OCI-LY7 (cell line): ENCODE results near the gene RCCD1. TPM values are rescaled to one million over a fixed set of nuclear protein-coding genes. Genes with fewer than 3 reads are reported as not detected.
"Not testable (repeated sequence)": the region's sequence is repeated elsewhere in the genome, so short reads cannot be mapped to it uniquely, and the experiment has no call there.

ENCODE experiments used
- BruUV-seq: library from RNA; stranded (reverse); fragments of 400-500 nt; replicated peaks from 2 replicates; lab custom pipeline; 2021; lab: Mats Ljungman, UMichigan
- CTCF ChIA-PET: fragments of 300-600 bp; sonication (Branson Sonifier 250); formaldehyde crosslinking; loops from one replicate; lab custom pipeline; 2022; ENCODE audit warnings: antibody characterized with exemption; ENCODE audit not compliant: unreplicated experiment; lab: Charles Lee
- POLR2A ChIA-PET: fragments of 300-600 bp; sonication (Branson Sonifier 250); formaldehyde crosslinking; loops from one replicate; lab custom pipeline; 2022; ENCODE audit warnings: antibody characterized with exemption; lab: Charles Lee
- DNase-seq: peaks from one replicate; pipeline ENCODE4 v3.0.0-alpha.2; 2015; ENCODE audit warnings: low spot score
- H2AFZ ChIP-seq: fragments of 200-600 bp; sonication (generic), shearing (Covaris generic); 2 replicates; pipeline ENCODE4 v1.6.1; 2014; ENCODE audit warnings: mild to moderate bottlenecking, antibody characterized with exemption, low read length, moderate library complexity
- H3K27ac ChIP-seq: fragments of 200-600 bp; sonication (generic); 2 replicates; pipeline ENCODE4 v1.5.1; 2014; ENCODE audit warnings: mixed run types, low read depth, mild to moderate bottlenecking, moderate library complexity, low read length, inconsistent platforms; ENCODE audit not compliant: poor library complexity, severe bottlenecking
- H3K36me3 ChIP-seq: fragments of 200-600 bp; sonication (generic); 2 replicates; pipeline ENCODE4 v1.6.1; 2014; ENCODE audit warnings: mild to moderate bottlenecking, antibody characterized with exemption, low read length, moderate library complexity, mixed read lengths; ENCODE audit not compliant: insufficient read depth
- H3K4me1 ChIP-seq: fragments of 200-600 bp; sonication (generic); 2 replicates; pipeline ENCODE4 v1.5.1; 2014; ENCODE audit warnings: mild to moderate bottlenecking, low read length; ENCODE audit not compliant: insufficient read depth, poor library complexity, severe bottlenecking
- H3K4me2 ChIP-seq: fragments of 200-600 bp; sonication (generic); 2 replicates; pipeline ENCODE4 v1.6.1; 2014; ENCODE audit warnings: mild to moderate bottlenecking, low read length
- H3K4me3 ChIP-seq: fragments of 200-600 bp; sonication (generic); 2 replicates; pipeline ENCODE4 v1.5.1; 2014; ENCODE audit warnings: mild to moderate bottlenecking, low read depth, low read length; ENCODE audit not compliant: poor library complexity, severe bottlenecking
- H3K79me2 ChIP-seq: fragments of 200-600 bp; sonication (generic); 2 replicates; pipeline ENCODE4 v1.6.1; 2016; ENCODE audit warnings: low read depth, mild to moderate bottlenecking, low read length, moderate library complexity, mixed read lengths; ENCODE audit not compliant: insufficient read depth
- H3K9me2 ChIP-seq: fragments of 200-600 bp; sonication (generic); 2 replicates; pipeline ENCODE4 v1.6.1; 2016; ENCODE audit warnings: mild to moderate bottlenecking, low read length, mixed read lengths; ENCODE audit not compliant: insufficient read depth
- H3K9me3 ChIP-seq: fragments of 200-600 bp; sonication (generic); 2 replicates; pipeline ENCODE4 v1.6.1; 2014; ENCODE audit warnings: mild to moderate bottlenecking, mixed run types, low read length, mixed read lengths
- H4K20me1 ChIP-seq: fragments of 200-600 bp; sonication (generic); 2 replicates; pipeline ENCODE4 v1.6.1; 2014; ENCODE audit warnings: mild to moderate bottlenecking, antibody characterized with exemption, low read length, moderate library complexity, mixed read lengths; ENCODE audit not compliant: insufficient read depth
- CTCF ChIP-seq: fragments of 200-600 bp; sonication (generic); conservative IDR thresholded peaks from 2 replicates; pipeline ENCODE4 v1.5.1; 2014; ENCODE audit warnings: mild to moderate bottlenecking, antibody characterized with exemption, low read length, moderate library complexity, mixed read lengths
- EZH2phosphoT487 ChIP-seq: fragments of 200-600 bp; sonication (generic); IDR thresholded peaks from 2 replicates; pipeline ENCODE4 v1.6.1; 2018; ENCODE audit warnings: low read depth, borderline replicate concordance, mild to moderate bottlenecking, mixed run types, antibody characterized with exemption, low read length, moderate library complexity, mixed read lengths
- intact Hi-C: fragments of 100-400 bp; cut with micrococcal nuclease; formaldehyde crosslinking; loops from one replicate; pipeline ENCODE4 v1.10.0; 2022; ENCODE audit not compliant: unreplicated experiment
- total RNA-seq, 2 experiments: library from RNA; depleted of rRNA in 1 of 2; stranded (reverse); fragments of >200 nt in 1 of 2; shearing (Covaris generic) in 1 of 2; gene quantifications; 2 replicates each; pipeline ENCODE4 v1.2.3, GENCODE V29; 2014 to 2022

The RCCD1 gene
- total RNA-seq, 2 experiments from 2014 or later, result 77.7 to 84.5 TPM

GRCh38 chr15:90906181-90906849 is 48.4 kb upstream of the RCCD1 start:
- H3K4me1 ChIP-seq, result peaks cover 22% of the 10 kb centered on the region
- H3K79me2 ChIP-seq, result no peaks in the 10 kb centered on the region
- H4K20me1 ChIP-seq, result no peaks in the 10 kb centered on the region
- BruUV-seq, result no TSS peak
- no peak overlapping the region for H2AFZ ChIP-seq
- TF ChIP-seq CTCF, result no peak
- TF ChIP-seq EZH2phosphoT487, result no peak
- no peak overlapping the region for H3K4me2 ChIP-seq
- intact Hi-C loops, result no loop called here
- DNase-seq, result no peak
- CTCF ChIA-PET, result interaction anchor here (1.1 kb wide), 1 partner anchor 26 kb away, joined by 3 read pairs; the partner anchor contains the start of gene HDDC3
- POLR2A ChIA-PET, result interaction anchor here (0.9 to 1.3 kb wide), 3 partner anchors 12 to 186 kb away, joined by 3 read pairs; no protein-coding TSS in a partner anchor
- no peaks in the 10 kb centered on the region for H3K9me2 ChIP-seq
- no peak overlapping the region for H3K4me3 ChIP-seq
- H3K27ac ChIP-seq, result no peak overlapping the region
- H3K9me3 ChIP-seq, result no peaks in the 10 kb centered on the region
- H3K36me3 ChIP-seq, result no peaks in the 10 kb centered on the region

- Histone ChIP-seq H4K20me1 (no peaks in the 10 kb centered on the region), H3K4me3 (no peak overlapping the region), H3K9me2 (no peaks in the 10 kb centered on the region), H3K4me1 (peaks cover 14% of the 10 kb centered on the region), H3K27ac (no peak overlapping the region), H3K79me2 (no peaks in the 10 kb centered on the region), H3K36me3 (no peaks in the 10 kb centered on the region), H3K9me3 (no peaks in the 10 kb centered on the region), H3K4me2 (no peak overlapping the region), H2AFZ (no peak overlapping the region)
- BruUV-seq, result no TSS peak
- CTCF ChIA-PET, result no interaction called here
- DNase-seq, result no peak
- POLR2A ChIA-PET, result interaction anchor here (0.9 kb wide), 1 partner anchor 16 kb away, joined by 3 read pairs; no protein-coding TSS in a partner anchor
- TF ChIP-seq CTCF (no peak), EZH2phosphoT487 (no peak)
- intact Hi-C loops, result no loop called here
Observed at GRCh38 chr15:90907051-90907660, 47.5 kb upstream of the RCCD1 start.

- no peak for DNase-seq
- Histone ChIP-seq H3K36me3 (no peaks in the 10 kb centered on the region), H4K20me1 (no peaks in the 10 kb centered on the region), H3K9me3 (no peaks in the 10 kb centered on the region), H3K79me2 (no peaks in the 10 kb centered on the region), H3K4me3 (no peak overlapping the region), H2AFZ (no peak overlapping the region), H3K4me2 (no peak overlapping the region), H3K27ac (no peak overlapping the region), H3K4me1 (peaks cover 12% of the 10 kb centered on the region), H3K9me2 (no peaks in the 10 kb centered on the region)
- TF ChIP-seq EZH2phosphoT487 (no peak), CTCF (no peak)
- ChIA-PET POLR2A (no interaction called here), CTCF (no interaction called here)
- BruUV-seq, result no TSS peak
- intact Hi-C loops, result no loop called here
Observed at GRCh38 chr15:90907838-90908507, 46.7 kb upstream of the RCCD1 start.

- CTCF ChIA-PET, H3K4me3 ChIP-seq, DNase-seq, H3K9me3 ChIP-seq, H3K79me2 ChIP-seq, H4K20me1 ChIP-seq, H3K27ac ChIP-seq, H3K36me3 ChIP-seq, BruUV-seq, H2AFZ ChIP-seq, intact Hi-C loops, H3K9me2 ChIP-seq, H3K4me1 ChIP-seq, H3K4me2 ChIP-seq: not testable (repeated sequence)
- POLR2A ChIA-PET, result interaction anchor here (0.7 kb wide), 2 partner anchors 26 to 70 kb away, joined by 3 to 9 read pairs; partner anchors contain the start of gene UNC45A
Observed at GRCh38 chr15:90909449-90909848, 45.2 kb upstream of the RCCD1 start.
